ENCODE data around the gene CLSTN1.

- TF ChIP-seq EZH2 (IDR thresholded peaks at IDR 0.05; ENCODE audit: borderline replicate concordance, low read length) = no peak
- TF ChIP-seq, protein P1, sequence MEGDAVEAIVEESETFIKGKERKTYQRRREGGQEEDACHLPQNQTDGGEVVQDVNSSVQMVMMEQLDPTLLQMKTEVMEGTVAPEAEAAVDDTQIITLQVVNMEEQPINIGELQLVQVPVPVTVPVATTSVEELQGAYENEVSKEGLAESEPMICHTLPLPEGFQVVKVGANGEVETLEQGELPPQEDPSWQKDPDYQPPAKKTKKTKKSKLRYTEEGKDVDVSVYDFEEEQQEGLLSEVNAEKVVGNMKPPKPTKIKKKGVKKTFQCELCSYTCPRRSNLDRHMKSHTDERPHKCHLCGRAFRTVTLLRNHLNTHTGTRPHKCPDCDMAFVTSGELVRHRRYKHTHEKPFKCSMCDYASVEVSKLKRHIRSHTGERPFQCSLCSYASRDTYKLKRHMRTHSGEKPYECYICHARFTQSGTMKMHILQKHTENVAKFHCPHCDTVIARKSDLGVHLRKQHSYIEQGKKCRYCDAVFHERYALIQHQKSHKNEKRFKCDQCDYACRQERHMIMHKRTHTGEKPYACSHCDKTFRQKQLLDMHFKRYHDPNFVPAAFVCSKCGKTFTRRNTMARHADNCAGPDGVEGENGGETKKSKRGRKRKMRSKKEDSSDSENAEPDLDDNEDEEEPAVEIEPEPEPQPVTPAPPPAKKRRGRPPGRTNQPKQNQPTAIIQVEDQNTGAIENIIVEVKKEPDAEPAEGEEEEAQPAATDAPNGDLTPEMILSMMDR (IDR thresholded peaks at IDR 0.05; ENCODE audit: low read length) = no peak
Measured at GRCh38 chr1:9761855-9762254, 61.9 kb downstream of the CLSTN1 start.

All from OCI-LY1 (cell line).